ENCODE results near the gene B3GNT5.

B3GNT5 gene

GRCh38 chr3:183285828-183286457, 32.9 kb downstream of the B3GNT5 start:
- peak; percentile 99 for DNase-seq (ENCODE audit: low read depth)
- TF ChIP-seq CTCF (IDR thresholded peaks at IDR 0.05; ENCODE audit: insufficient read depth, low read depth, low read length, missing control alignments), result no peak
- no peak overlapping the region for H3K4me3 ChIP-seq (ENCODE audit: low read length)

GRCh38 chr3:183287301-183287971, 34.4 kb downstream of the B3GNT5 start:
- TF ChIP-seq CTCF (IDR thresholded peaks at IDR 0.05; ENCODE audit: insufficient read depth, low read depth, low read length, missing control alignments), result no peak
- no peak overlapping the region for H3K4me3 ChIP-seq (ENCODE audit: low read length)
- peak; percentile 94 for DNase-seq (ENCODE audit: low read depth)

- H3K4me3 ChIP-seq (ENCODE audit: low read length), result no peak overlapping the region
- DNase-seq (ENCODE audit: low read depth), result no peak
- TF ChIP-seq CTCF (IDR thresholded peaks at IDR 0.05; ENCODE audit: insufficient read depth, low read depth, low read length, missing control alignments), result no peak
Observed at GRCh38 chr3:183288117-183288516, 35.1 kb downstream of the B3GNT5 start.

- H3K4me3 ChIP-seq (ENCODE audit: low read length), result no peak overlapping the region
- no peak for DNase-seq (ENCODE audit: low read depth)
- no peak for TF ChIP-seq CTCF (IDR thresholded peaks at IDR 0.05; ENCODE audit: insufficient read depth, low read depth, low read length, missing control alignments)
Observed at GRCh38 chr3:183290216-183290615, 37.2 kb downstream of the B3GNT5 start.

- TF ChIP-seq CTCF (IDR thresholded peaks at IDR 0.05; ENCODE audit: insufficient read depth, low read depth, low read length, missing control alignments), result no peak
- DNase-seq (ENCODE audit: low read depth), result peak; percentile 91
- no peak overlapping the region for H3K4me3 ChIP-seq (ENCODE audit: low read length)
Observed at GRCh38 chr3:183291497-183292031, 38.5 kb downstream of the B3GNT5 start.

GRCh38 chr3:183293966-183294365, 40.9 kb downstream of the B3GNT5 start:
- no peak for TF ChIP-seq CTCF (IDR thresholded peaks at IDR 0.05; ENCODE audit: insufficient read depth, low read depth, low read length, missing control alignments)
- no peak overlapping the region for H3K4me3 ChIP-seq (ENCODE audit: low read length)
- no peak for DNase-seq (ENCODE audit: low read depth)
